Measurements from ENCODE around the gene KIN.
"Not testable (repeated sequence)": the region's sequence is repeated elsewhere in the genome, so short reads cannot be mapped to it uniquely, and the experiment has no call there.

The KIN gene

GRCh38 chr10:7794251-7795026, 6.6 kb upstream of the KIN start:
- no peak for DNase-seq (ENCODE audit: low spot score)

GRCh38 chr10:7792541-7792940, 4.7 kb upstream of the KIN start:
- no peak for DNase-seq (ENCODE audit: low spot score)

GRCh38 chr10:7789390-7789789, 1.6 kb upstream of the KIN start:
- no peak for DNase-seq (ENCODE audit: low spot score)

GRCh38 chr10:7788639-7789286, 970 bp upstream of the KIN start:
- peak; percentile 7 for DNase-seq (ENCODE audit: low spot score)

GRCh38 chr10:7787150-7787856, 490 bp downstream of the KIN start:
- DNase-seq (ENCODE audit: low spot score), result no peak

- no peak for DNase-seq (ENCODE audit: low spot score)
Measured at GRCh38 chr10:7786430-7786829, 1.4 kb downstream of the KIN start.

GRCh38 chr10:7782194-7782593, 5.6 kb downstream of the KIN start:
- not testable (repeated sequence) for DNase-seq (ENCODE audit: low spot score)

- no peak for DNase-seq (ENCODE audit: low spot score)
Measured at GRCh38 chr10:7776777-7777176, 11.0 kb downstream of the KIN start.

GRCh38 chr10:7773845-7774801, 13.7 kb downstream of the KIN start:
- no peak for DNase-seq (ENCODE audit: low spot score)

- no peak for DNase-seq (ENCODE audit: low spot score)
Measured at GRCh38 chr10:7768417-7768816, 19.4 kb downstream of the KIN start.

GRCh38 chr10:7767209-7767608, 20.6 kb downstream of the KIN start:
- DNase-seq (ENCODE audit: low spot score), result no peak

- no peak for DNase-seq (ENCODE audit: low spot score)
Measured at GRCh38 chr10:7766241-7766640, 21.6 kb downstream of the KIN start.

- DNase-seq (ENCODE audit: low spot score), result no peak
Measured at GRCh38 chr10:7763929-7764328, 23.9 kb downstream of the KIN start.

- DNase-seq (ENCODE audit: low spot score), result no peak
Measured at GRCh38 chr10:7756360-7756992, 31.3 kb downstream of the KIN start.

GRCh38 chr10:7755103-7755502, 32.7 kb downstream of the KIN start:
- DNase-seq (ENCODE audit: low spot score), result no peak

- DNase-seq (ENCODE audit: low spot score), result no peak
Measured at GRCh38 chr10:7752251-7752650, 35.5 kb downstream of the KIN start.

- DNase-seq (ENCODE audit: low spot score), result no peak
Measured at GRCh38 chr10:7750222-7750621, 37.6 kb downstream of the KIN start.

- not testable (repeated sequence) for DNase-seq (ENCODE audit: low spot score)
Measured at GRCh38 chr10:7748637-7749036, 39.2 kb downstream of the KIN start.

- DNase-seq (ENCODE audit: low spot score), result no peak
Measured at GRCh38 chr10:7744307-7744706, 43.5 kb downstream of the KIN start.

- peak; percentile 17 for DNase-seq (ENCODE audit: low spot score)
Measured at GRCh38 chr10:7738536-7739407, 49.0 kb downstream of the KIN start.
